Measurements from ENCODE around the gene CCDC3.

GRCh38 chr10:12906051-12906541 lies 95.4 kb downstream of the CCDC3 start:
- no peak for TF ChIP-seq FOXA1 (IDR thresholded peaks at IDR 0.05)
- TF ChIP-seq TAF1 (conservative IDR thresholded peaks at IDR 0.05), result no peak
- TF ChIP-seq, protein P1, sequence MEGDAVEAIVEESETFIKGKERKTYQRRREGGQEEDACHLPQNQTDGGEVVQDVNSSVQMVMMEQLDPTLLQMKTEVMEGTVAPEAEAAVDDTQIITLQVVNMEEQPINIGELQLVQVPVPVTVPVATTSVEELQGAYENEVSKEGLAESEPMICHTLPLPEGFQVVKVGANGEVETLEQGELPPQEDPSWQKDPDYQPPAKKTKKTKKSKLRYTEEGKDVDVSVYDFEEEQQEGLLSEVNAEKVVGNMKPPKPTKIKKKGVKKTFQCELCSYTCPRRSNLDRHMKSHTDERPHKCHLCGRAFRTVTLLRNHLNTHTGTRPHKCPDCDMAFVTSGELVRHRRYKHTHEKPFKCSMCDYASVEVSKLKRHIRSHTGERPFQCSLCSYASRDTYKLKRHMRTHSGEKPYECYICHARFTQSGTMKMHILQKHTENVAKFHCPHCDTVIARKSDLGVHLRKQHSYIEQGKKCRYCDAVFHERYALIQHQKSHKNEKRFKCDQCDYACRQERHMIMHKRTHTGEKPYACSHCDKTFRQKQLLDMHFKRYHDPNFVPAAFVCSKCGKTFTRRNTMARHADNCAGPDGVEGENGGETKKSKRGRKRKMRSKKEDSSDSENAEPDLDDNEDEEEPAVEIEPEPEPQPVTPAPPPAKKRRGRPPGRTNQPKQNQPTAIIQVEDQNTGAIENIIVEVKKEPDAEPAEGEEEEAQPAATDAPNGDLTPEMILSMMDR (IDR thresholded peaks at IDR 0.05; ENCODE audit: low read depth, low read length, missing input control), result no peak
- TF ChIP-seq JUND (IDR thresholded peaks at IDR 0.05), result no peak

Data from liver (tissue), 3 donors.